ENCODE results near the gene TXN2.

TXN2 gene

DNA sequence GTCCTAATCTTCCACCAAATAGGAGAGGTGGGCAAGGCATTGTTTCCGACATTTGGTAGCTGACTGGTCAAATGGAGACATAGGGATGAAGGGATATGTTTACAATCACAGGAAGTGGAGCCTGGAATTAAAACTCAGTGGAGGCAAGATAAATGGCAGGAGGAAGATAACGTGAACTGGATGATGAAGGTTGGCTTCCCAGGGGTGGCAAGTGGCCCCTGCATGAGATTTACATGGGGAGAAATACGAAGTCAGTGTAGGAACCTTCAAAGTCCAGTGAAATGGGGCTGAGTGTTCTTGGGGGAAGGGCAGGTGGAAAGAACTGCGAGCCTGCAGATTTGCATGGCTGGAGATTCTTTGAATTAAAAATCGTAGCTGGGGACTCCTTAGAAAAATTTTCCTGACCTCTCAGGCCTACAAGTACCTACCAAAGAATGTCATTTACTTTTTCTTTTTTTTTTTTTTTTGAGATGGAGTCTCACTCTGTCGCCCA lies 26.1 kb upstream of the TXN2 start:
- no peak for DNase-seq (ENCODE audit: low read depth, low spot score)
- H3K4me3 ChIP-seq (ENCODE audit: low read depth, low read length) = peak overlapping the region; percentile 61; the same call in 1 of the 2 replicates
- POLR2A ChIA-PET = interaction anchor here (0.6 to 1.2 kb wide), 5 partner anchors 8 to 351 kb away, joined by 3 to 6 read pairs (median 3); partner anchors contain the start of gene EIF3D
- TF ChIP-seq, protein P1, sequence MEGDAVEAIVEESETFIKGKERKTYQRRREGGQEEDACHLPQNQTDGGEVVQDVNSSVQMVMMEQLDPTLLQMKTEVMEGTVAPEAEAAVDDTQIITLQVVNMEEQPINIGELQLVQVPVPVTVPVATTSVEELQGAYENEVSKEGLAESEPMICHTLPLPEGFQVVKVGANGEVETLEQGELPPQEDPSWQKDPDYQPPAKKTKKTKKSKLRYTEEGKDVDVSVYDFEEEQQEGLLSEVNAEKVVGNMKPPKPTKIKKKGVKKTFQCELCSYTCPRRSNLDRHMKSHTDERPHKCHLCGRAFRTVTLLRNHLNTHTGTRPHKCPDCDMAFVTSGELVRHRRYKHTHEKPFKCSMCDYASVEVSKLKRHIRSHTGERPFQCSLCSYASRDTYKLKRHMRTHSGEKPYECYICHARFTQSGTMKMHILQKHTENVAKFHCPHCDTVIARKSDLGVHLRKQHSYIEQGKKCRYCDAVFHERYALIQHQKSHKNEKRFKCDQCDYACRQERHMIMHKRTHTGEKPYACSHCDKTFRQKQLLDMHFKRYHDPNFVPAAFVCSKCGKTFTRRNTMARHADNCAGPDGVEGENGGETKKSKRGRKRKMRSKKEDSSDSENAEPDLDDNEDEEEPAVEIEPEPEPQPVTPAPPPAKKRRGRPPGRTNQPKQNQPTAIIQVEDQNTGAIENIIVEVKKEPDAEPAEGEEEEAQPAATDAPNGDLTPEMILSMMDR (IDR thresholded peaks at IDR 0.05; ENCODE audit: insufficient read depth, low read length, missing control alignments) = no peak
- CTCF ChIA-PET = interaction anchor here (1.2 to 4.3 kb wide), 3 partner anchors 9 to 269 kb away, joined by 3 to 57 read pairs (median 5); partner anchors contain the start of gene IFT27

DNA sequence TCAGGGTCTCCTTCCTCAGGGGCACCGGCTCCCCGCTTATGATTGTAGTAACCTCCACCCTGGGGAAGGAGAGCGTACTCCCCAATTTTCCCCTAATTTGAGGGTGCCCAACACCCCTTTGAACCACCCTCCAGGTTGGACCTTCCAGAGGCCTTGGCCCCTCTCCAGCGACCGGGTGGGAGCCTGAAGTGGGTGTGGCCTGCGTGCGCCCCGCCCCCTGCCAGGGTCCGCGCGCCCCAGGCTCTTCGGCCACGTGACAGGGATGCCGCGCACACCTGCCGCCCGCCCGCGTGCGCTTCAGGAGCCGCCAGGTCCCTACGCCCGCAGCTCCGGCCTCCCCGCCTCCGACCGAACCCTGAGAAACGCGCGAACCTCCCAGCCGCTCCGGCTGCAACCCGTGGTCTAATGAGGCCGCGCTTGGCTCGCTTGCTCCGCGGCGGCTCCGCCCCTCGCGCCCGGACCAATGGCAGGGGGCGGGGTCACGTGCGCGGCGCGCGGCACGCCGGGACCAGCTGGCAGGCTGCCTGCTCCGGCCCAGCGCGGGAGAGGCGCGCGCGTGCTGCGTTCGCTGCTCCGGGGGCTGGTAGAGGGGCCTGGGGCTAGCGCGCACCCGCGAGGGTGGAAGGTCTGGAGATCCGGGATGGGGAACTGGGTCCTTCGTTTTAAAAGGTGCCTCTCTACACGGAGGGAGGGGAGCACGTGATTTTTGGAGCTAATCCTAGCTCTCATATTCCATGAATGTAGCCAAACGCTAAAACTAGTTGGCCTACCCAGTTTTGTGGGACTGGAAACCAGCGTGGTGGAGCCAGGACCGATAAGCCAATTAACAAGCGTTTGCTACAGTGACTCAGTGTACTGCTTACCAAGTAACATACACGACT lies 25.4 kb upstream of the TXN2 start, which contains the start of gene FOXRED2:
Gene FOXRED2, minus strand, starts transcription at position 404 of the 881 bp plus-strand sequence. CDS start 618 bp downstream, outside the sequence.
- ChIA-PET CTCF (interaction anchor here (0.6 to 1.2 kb wide), 3 partner anchors 9 to 269 kb away, joined by 3 to 5 read pairs (median 3); partner anchors contain the start of gene IFT27), POLR2A (interaction anchor here (0.6 to 1.2 kb wide), 5 partner anchors 8 to 350 kb away, joined by 3 to 6 read pairs (median 3); partner anchors contain the start of gene EIF3D)
- TF ChIP-seq, protein P1 (IDR thresholded peaks at IDR 0.05; ENCODE audit: insufficient read depth, low read length, missing control alignments) = no peak
- no peak for DNase-seq (ENCODE audit: low read depth, low spot score)
- H3K4me3 ChIP-seq (ENCODE audit: low read depth, low read length) = peak within 1 kb of the TSS; percentile 61

DNA sequence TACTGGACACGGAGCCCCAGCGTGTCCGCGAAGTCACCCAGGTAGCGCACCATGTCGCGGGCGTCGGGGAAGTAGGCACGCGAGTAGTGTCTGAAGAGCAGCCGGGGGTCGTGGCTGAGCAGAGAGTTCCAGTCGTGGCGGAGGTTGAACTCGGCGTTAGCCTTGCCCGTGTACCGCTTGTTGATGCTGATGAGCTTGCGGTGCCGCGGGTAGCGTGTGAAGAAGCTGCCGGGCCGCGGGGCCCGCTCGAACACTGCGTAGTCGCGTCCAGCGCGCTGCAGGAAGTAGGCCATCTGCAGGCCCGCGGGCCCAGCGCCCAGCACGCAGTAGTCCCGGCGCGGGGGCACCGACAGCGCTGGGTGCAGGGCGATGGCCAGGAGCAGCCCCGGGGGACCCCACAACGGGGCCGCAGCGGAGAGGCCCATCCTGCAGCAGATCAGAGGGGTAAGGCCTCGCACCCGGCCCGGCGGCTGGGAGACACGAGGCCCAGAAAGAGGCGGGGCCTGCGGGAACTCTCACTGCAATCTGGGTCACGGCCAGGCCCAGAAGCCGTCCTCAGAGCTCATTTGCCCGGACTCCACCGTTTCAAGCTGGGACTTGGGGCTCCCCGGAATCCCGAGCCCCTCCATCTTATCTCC lies 24.7 kb upstream of the TXN2 start:
- TF ChIP-seq, protein P1 (IDR thresholded peaks at IDR 0.05; ENCODE audit: insufficient read depth, low read length, missing control alignments) = no peak
- ChIA-PET CTCF (interaction anchor here (0.6 to 1.2 kb wide), 3 partner anchors 10 to 270 kb away, joined by 3 to 5 read pairs (median 4); partner anchors contain the start of gene IFT27), POLR2A (no interaction called here)
- no peak for DNase-seq (ENCODE audit: low read depth, low spot score)
- peak overlapping the region; percentile 61 for H3K4me3 ChIP-seq (ENCODE audit: low read depth, low read length)

DNA sequence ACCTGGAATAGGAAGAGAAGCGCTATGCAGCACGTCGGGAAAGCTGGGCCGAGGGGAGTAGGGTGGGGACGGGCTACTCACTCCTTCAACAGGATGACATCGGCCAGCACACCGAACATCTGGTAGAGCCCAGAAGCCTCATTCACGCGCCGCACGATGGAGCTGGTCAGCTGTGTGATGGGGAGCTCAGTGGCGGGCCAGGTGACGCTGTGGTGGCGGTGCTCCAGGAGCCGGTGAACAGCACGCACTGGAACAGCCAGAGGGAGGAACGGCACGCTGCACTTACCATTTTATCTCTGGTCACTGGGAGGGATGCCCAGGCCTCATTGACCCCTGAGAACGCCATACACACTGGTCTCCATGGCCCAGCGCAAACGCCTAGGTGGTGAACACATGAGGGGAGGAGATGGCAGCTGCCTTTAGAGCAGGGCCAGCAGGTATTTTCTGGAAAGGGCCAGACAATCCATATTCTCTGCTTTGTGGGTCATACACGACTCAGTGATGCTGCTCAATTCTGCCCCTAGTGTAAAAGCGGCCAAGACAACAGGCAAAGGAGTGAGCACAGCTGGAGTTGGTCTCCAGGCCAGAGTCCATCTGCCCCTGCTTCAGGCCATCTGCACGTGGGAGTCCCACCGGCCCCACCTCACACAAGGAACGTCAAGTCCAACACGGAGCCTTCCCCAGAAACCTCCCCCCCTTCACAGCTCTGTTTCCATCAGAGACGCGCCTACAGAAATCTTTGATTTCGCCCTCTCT lies 16.6 kb upstream of the TXN2 start:
- H3K4me3 ChIP-seq (ENCODE audit: low read depth, low read length) = no peak overlapping the region
- DNase-seq (ENCODE audit: low read depth, low spot score) = no peak
- TF ChIP-seq, protein P1 (IDR thresholded peaks at IDR 0.05; ENCODE audit: insufficient read depth, low read length, missing control alignments) = no peak
- POLR2A ChIA-PET = no interaction called here
- CTCF ChIA-PET = interaction anchor here (1.1 to 5.0 kb wide), 2 partner anchors 9 to 11 kb away, joined by 3 to 22 read pairs; partner anchors contain the start of gene FOXRED2

GRCh38 chr22:36493690-36494110 lies 12.3 kb upstream of the TXN2 start:
- ChIA-PET CTCF (interaction anchor here (0.6 to 1.4 kb wide), 5 partner anchors 18 to 476 kb away, joined by 3 to 4 read pairs (median 3); no protein-coding TSS in a partner anchor), POLR2A (no interaction called here)
- TF ChIP-seq, protein P1 (IDR thresholded peaks at IDR 0.05; ENCODE audit: insufficient read depth, low read length, missing control alignments) = no peak
- no peak overlapping the region for H3K4me3 ChIP-seq (ENCODE audit: low read depth, low read length)
- no peak for DNase-seq (ENCODE audit: low read depth, low spot score)

All from AG04449 (cell line).